Stimulated activated CD8-positive, alpha-beta memory T cell treated with anti-CD3 and anti-CD28 coated beads, Interleukin-4, amount 100 ng/mL, for 24 hours (primary cell): ENCODE measurements around the gene CASP6.
"Not testable (repeated sequence)": the region's sequence is repeated elsewhere in the genome, so short reads cannot be mapped to it uniquely, and the experiment has no call there.

Source experiments
- DNase-seq: peaks from one replicate; pipeline ENCODE4 v3.0.0-alpha.2; 2020; ENCODE audit warnings: low read depth

CASP6 gene

GRCh38 chr4:109719604-109720003, 16.4 kb upstream of the CASP6 start:
- DNase-seq = no peak

- no peak for DNase-seq
Observed at GRCh38 chr4:109718759-109719158, 15.5 kb upstream of the CASP6 start.

- DNase-seq = no peak
Observed at GRCh38 chr4:109713500-109713899, 10.3 kb upstream of the CASP6 start.

- DNase-seq = no peak
Observed at GRCh38 chr4:109708990-109709389, 5.7 kb upstream of the CASP6 start.

- no peak for DNase-seq
Observed at GRCh38 chr4:109708435-109708834, 5.2 kb upstream of the CASP6 start.

GRCh38 chr4:109703664-109704361, 568 bp upstream of the CASP6 start:
- no peak for DNase-seq

GRCh38 chr4:109701566-109702410, 1.5 kb downstream of the CASP6 start:
- DNase-seq = no peak

GRCh38 chr4:109699553-109700225, 3.6 kb downstream of the CASP6 start:
- DNase-seq = no peak

GRCh38 chr4:109698656-109699055, 4.6 kb downstream of the CASP6 start:
- no peak for DNase-seq

GRCh38 chr4:109691411-109691920, 11.8 kb downstream of the CASP6 start:
- DNase-seq = no peak

- DNase-seq = no peak
Observed at GRCh38 chr4:109690690-109691410, 12.4 kb downstream of the CASP6 start.

GRCh38 chr4:109684727-109685126, 18.5 kb downstream of the CASP6 start:
- DNase-seq = no peak

- no peak for DNase-seq
Observed at GRCh38 chr4:109683621-109684253, 19.5 kb downstream of the CASP6 start.

- DNase-seq = no peak
Observed at GRCh38 chr4:109682875-109683274, 20.4 kb downstream of the CASP6 start.

GRCh38 chr4:109678925-109679324, 24.3 kb downstream of the CASP6 start:
- DNase-seq = not testable (repeated sequence)

GRCh38 chr4:109678472-109678871, 24.8 kb downstream of the CASP6 start:
- not testable (repeated sequence) for DNase-seq

GRCh38 chr4:109676886-109677285, 26.4 kb downstream of the CASP6 start:
- DNase-seq = no peak

GRCh38 chr4:109675843-109676242, 27.4 kb downstream of the CASP6 start:
- no peak for DNase-seq

GRCh38 chr4:109675181-109675580, 28.1 kb downstream of the CASP6 start:
- DNase-seq = no peak

GRCh38 chr4:109673303-109673702, 29.9 kb downstream of the CASP6 start:
- no peak for DNase-seq

- no peak for DNase-seq
Observed at GRCh38 chr4:109672169-109672930, 30.9 kb downstream of the CASP6 start.
